ENCODE data around the gene SMC2.

The SMC2 gene

GRCh38 chr9:104094534-104095015 lies 466 bp downstream of the SMC2 start:
- peak overlapping the region; percentile 65 to 87 (median 76) for H3K4me3 ChIP-seq
- H3K27ac ChIP-seq: peak overlapping the region in 20 of 21 experiments; percentile 88 to 100 (median 98)

- Histone ChIP-seq H3K4me3 (no peak overlapping the region), H3K27ac (no peak overlapping the region)
These were observed 5.5 kb downstream of the SMC2 start for GRCh38 chr9:104099630-104100029.

GRCh38 chr9:104104360-104104759 lies 10.3 kb downstream of the SMC2 start:
- Histone ChIP-seq H3K27ac (no peak overlapping the region), H3K4me3 (no peak overlapping the region)

- H3K4me3 ChIP-seq: no peak overlapping the region
- no peak overlapping the region for H3K27ac ChIP-seq
These were observed 13.7 kb downstream of the SMC2 start for GRCh38 chr9:104107799-104108198.

- Histone ChIP-seq H3K27ac (no peak overlapping the region), H3K4me3 (no peak overlapping the region)
These were observed 14.2 kb downstream of the SMC2 start for GRCh38 chr9:104108315-104108714.

GRCh38 chr9:104110509-104110908 lies 16.4 kb downstream of the SMC2 start:
- Histone ChIP-seq H3K4me3 (no peak overlapping the region), H3K27ac (no peak overlapping the region)

- no peak overlapping the region for H3K4me3 ChIP-seq
- no peak overlapping the region for H3K27ac ChIP-seq
These were observed 24.8 kb downstream of the SMC2 start for GRCh38 chr9:104118916-104119315.

GRCh38 chr9:104121022-104121421 lies 26.9 kb downstream of the SMC2 start:
- H3K4me3 ChIP-seq: no peak overlapping the region
- H3K27ac ChIP-seq: no peak overlapping the region

- no peak overlapping the region for H3K4me3 ChIP-seq
- H3K27ac ChIP-seq: no peak overlapping the region
These were observed 44.2 kb downstream of the SMC2 start for GRCh38 chr9:104138243-104138868.

GRCh38 chr9:104142799-104143549 lies 48.9 kb downstream of the SMC2 start:
- no peak overlapping the region for H3K27ac ChIP-seq
- H3K4me3 ChIP-seq: no peak overlapping the region

GRCh38 chr9:104143550-104143910 lies 49.4 kb downstream of the SMC2 start:
- Histone ChIP-seq H3K4me3 (no peak overlapping the region), H3K27ac (no peak overlapping the region)

GRCh38 chr9:104144336-104144735 lies 50.2 kb downstream of the SMC2 start:
- H3K4me3 ChIP-seq: no peak overlapping the region

GRCh38 chr9:104173067-104173466 lies 79.0 kb downstream of the SMC2 start:
- Histone ChIP-seq H3K27ac (no peak overlapping the region), H3K4me3 (no peak overlapping the region)

More at GRCh38 chr9:104144336-104144735, 50.2 kb downstream of the SMC2 start:
- H3K27ac ChIP-seq: no peak overlapping the region

- H3K4me3 ChIP-seq: no peak overlapping the region
- no peak overlapping the region for H3K27ac ChIP-seq
These were observed 83.0 kb downstream of the SMC2 start for GRCh38 chr9:104177003-104177611.

- no peak overlapping the region for H3K4me3 ChIP-seq
- H3K27ac ChIP-seq: no peak overlapping the region
These were observed 83.6 kb downstream of the SMC2 start for GRCh38 chr9:104177676-104178075.
